GM12873 (cell line): ENCODE data around the gene APOL1.

Source experiments
- TF ChIP-seq, protein P1 (sequence below): IDR thresholded peaks from 2 replicates; pipeline ENCODE4 v1.5.1; 2012; ENCODE audit warnings: low read depth, mild to moderate bottlenecking, moderate library complexity, low read length, control low read depth; ENCODE audit not compliant: insufficient read depth; ENCODE audit errors: missing control alignments

Gene APOL1

DNA sequence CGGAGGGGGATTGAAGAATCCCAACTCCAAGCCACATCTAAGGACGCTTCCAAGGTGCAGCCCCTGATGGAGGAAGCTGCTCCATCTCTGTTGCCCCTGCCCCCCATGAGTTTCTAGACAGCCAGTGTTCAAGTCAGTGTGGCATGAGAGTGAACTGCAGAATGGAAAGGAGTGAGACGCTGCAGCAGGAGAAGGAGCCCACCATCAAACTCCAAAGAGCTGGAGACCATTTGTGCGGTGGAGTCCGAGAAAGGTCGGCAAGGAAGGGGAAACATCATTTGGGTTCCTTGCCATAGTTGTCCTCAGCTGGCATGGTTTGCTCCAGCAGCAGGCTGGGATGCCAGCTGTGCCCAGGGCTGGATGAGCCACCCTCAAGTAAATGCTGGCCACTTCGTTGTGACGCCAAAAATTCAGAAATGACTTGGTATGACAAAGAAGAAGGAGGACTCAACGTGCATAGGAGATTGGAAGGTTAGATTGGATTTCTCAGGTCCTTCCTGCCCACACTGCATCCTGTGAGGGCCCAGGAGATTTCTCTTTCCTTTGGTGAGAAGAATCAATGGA lies 30.0 kb upstream of the APOL1 start:
- TF ChIP-seq, protein P1, sequence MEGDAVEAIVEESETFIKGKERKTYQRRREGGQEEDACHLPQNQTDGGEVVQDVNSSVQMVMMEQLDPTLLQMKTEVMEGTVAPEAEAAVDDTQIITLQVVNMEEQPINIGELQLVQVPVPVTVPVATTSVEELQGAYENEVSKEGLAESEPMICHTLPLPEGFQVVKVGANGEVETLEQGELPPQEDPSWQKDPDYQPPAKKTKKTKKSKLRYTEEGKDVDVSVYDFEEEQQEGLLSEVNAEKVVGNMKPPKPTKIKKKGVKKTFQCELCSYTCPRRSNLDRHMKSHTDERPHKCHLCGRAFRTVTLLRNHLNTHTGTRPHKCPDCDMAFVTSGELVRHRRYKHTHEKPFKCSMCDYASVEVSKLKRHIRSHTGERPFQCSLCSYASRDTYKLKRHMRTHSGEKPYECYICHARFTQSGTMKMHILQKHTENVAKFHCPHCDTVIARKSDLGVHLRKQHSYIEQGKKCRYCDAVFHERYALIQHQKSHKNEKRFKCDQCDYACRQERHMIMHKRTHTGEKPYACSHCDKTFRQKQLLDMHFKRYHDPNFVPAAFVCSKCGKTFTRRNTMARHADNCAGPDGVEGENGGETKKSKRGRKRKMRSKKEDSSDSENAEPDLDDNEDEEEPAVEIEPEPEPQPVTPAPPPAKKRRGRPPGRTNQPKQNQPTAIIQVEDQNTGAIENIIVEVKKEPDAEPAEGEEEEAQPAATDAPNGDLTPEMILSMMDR: no peak

DNA sequence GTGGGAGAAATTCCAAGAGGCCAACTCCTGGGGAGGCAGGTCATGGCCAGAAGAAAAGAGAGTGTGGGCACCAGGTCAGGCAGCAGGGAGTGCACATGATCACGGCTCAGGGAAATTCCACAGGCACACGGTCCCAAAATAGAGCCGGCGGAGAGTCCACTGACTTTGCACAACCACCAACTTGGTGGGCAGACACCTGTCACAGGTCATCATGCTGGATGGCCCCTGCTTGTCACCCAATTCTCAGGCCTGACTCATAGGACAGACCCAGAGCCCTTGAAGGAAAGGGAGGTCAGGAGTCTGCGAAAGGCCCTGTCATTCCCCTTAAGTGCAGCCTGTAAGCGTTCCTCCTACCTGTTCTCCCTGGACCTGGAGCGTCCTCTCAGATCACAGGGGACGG lies 29.4 kb upstream of the APOL1 start:
- TF ChIP-seq, protein P1: no peak

DNA sequence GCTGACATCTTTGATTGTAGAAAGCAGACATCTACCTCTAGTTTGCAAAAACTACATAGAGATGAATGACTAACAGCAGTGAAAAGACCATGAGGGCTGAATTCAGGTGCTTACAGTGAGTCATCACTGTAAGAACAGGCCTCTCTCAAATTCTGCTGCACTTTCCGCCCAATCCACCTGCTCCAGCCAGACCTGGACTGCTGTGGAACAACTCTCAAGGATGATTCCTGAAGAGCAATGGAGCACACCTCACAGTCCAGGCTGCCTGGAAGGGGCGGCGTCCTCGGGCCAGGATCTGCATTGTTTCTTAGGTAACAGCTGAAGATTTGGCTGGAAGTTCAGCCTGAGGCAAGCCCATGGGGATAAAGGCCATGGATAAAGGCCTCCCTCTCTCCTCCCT lies 28.7 kb upstream of the APOL1 start:
- TF ChIP-seq, protein P1: no peak

DNA sequence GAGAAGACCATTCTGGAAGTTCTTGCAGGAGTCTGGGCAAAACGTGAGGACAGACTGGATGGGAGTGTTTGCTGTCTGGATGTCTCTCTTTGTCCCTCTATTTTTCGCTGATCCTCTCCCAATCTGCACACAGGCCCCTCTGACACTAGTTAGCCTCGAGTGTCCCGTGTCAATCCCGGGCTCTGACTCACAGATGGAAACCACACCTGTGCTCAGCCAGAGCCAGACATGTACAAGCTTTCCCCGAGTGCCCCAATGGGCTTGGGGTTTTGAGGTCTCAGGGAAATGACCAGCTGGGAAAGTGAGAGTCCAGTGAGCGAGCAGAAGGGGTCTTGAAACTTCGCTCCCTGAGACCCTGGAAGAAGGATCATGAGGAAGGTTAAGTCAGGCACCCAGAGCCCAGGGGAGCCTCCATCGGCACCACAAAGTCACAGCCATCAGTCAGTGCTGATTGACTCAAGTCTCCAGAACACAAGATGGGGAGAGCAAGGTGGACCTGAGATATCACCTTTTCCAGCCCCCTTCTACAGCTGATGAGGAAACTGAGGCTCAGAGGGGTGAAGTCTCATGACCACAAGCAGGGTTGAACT lies 27.5 kb upstream of the APOL1 start:
- TF ChIP-seq, protein P1: no peak

DNA sequence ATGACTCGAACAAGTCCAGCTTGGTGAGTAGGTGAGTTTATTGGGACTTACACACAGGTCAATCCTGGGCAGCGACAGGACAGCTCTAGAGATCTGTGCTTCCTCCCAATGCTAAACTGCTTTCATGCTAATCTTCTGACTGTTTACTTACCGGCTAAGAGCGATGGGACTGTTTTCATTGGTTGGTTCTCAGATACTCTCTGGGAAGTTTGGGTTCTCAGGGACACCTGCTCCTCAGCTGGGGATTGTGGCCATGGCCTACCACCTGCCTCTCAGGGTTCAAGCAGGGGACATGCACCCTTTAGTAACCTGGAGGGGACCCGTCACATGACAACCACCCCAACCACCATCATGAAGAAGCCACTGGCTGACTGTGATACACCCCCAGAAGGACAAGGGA lies 26.7 kb upstream of the APOL1 start:
- TF ChIP-seq, protein P1: no peak

DNA sequence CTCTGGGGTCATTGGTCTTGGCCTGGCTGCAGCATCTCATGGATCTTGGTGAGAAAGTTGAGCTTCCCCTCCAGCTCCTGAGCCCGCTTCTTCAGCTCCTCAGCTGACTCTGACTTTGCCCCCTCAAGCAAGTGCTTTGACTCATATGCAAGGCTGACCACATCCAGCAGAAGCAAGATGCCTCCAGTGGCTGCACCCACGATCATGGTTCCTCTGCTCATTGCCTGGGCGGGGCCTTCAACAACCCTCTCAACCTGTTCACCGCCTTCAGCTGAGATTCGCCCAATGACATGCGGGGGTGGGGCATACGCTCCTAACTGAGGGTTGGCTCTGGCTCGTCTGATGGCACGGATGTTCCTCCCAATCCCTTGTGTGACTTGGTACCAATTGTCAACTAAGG lies 25.5 kb upstream of the APOL1 start:
- TF ChIP-seq, protein P1: no peak

DNA sequence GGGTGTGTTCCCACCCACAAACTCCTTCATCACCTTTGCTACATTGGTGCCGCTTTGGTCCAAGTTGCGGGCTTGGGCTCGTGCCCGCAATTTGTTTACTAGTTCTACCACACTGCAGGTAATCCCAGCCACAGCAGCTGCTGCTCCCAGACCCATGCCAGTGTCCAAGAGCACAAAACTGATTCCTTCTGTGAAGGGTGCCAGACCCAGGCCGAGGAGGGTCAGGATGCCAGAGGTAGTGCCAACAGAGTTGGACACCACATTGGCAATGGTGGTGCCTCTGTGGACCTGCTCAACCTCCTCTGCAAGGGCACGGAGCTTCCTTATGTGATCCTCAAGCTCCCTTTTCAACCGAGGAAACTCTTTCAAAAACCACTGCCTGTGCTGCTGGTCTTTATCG lies 25.1 kb upstream of the APOL1 start:
- TF ChIP-seq, protein P1: no peak

DNA sequence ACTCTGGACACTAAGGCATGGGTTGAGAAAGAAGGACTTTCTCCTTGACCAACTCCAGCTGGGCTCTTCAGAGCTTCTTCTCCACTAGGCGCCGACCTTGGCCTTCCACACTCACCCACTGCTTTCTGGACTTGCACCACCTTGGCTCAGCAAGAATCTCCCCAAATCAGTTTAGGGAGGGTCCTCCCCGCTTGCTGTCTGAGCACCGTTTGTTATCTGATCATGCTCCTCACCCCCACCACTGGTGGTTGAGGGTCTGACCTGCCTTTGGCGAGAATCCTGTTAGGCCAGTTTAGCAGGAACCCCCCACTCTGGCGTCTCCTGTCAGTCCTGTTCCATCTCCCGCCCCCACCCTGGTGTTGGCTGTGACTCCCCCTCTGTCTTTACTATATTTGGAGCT lies 24.0 kb upstream of the APOL1 start:
- TF ChIP-seq, protein P1: no peak
